GDM1 (cell line): ENCODE measurements around the gene ABLIM3.

Experiments
- DNase-seq: peaks from one replicate; lab custom pipeline; 2025; lab: John Stamatoyannopoulos, UW

Gene ABLIM3

DNA sequence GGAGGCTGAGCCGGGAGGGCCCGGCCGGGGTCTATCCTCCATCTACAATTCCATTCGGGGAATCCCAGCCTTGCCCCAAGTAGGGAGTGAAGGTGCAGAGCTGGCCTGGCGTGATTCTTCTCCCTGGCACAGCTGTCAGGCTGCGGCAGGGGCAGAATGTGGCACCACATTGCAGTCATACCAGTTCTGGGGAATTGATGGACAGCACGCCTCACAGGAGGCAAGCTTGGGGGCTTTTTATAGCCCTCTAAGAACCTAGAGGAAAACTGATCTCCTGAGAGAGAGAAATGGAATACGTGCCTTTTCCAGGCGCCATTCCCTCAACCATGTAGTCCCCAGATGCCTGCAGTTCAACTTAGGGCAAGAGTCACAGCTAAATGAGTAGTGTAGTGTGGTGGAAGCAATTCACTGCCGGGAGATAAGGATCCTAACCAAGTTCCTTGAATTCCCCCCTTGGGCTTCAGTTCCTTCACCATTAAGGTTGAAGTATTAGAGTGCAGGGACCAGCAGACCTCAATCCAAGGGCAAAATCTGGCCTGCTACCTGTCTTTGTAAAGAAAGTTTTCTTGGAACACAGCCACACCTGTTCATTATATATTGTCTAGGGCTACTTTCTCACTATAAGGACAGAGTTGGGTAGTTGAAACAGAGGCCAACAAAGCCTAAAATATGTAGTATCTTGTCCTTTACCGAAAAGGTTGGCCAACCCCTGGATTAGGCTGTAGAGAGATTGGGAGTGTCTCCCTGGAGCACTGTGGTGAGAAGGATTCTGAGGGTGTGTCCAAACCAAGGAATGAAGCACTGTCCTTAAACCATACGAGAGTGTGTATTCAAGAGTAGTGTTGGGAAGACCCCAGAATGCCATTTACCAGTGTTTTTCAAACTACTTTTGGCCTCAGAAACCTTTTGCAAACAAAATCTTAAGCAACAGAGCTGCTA, 141.0 kb downstream of the ABLIM3 start:
- no peak for DNase-seq

GRCh38 chr5:149282966-149283332, 141.7 kb downstream of the ABLIM3 start:
- DNase-seq, result no peak

- no peak for DNase-seq
Measured at GRCh38 chr5:149283626-149284480, 142.6 kb downstream of the ABLIM3 start.

DNA sequence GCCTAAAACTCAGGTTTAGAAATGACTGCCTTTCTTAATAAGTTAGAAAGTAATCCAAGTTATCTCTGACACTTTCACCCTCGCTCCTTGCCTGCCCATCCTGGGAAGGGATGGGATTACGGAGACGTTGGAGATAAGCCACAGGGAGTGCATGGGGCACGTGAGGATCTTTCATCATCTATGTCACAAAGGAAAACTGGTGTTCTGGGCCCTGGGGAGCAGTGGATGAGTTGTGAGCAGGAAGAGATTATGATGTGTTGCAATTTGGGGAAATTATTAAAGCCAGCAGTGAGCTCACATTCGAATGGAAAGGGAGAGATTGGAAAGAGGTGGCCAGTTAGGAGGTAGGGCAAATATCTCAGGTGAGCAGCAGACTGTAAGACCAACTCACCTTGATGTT, 143.2 kb downstream of the ABLIM3 start:
- DNase-seq, result no peak

- DNase-seq, result no peak
Measured at GRCh38 chr5:149285153-149285552, 143.9 kb downstream of the ABLIM3 start.

GRCh38 chr5:149288436-149288835, 147.1 kb downstream of the ABLIM3 start:
- peak; percentile 54 for DNase-seq

DNA sequence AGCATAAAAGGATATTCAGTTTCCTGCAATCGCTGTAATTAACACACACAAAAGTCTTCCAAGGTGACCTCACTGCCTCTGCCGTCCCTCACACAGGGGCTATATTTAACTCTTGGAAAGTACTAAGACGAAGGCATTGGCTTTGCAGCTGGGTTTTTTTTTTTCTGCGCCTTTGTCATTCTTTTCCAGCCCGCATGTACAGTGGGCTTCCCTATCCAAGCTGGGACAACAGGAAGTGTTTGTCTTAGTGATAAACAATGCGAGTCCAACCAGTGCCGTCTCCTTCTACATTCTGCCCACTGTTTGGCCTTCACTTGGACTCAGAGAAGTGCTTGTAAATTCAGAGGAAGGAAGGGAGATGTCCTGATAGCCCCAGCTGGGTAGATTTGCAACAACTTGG, 148.0 kb downstream of the ABLIM3 start:
- no peak for DNase-seq

DNA sequence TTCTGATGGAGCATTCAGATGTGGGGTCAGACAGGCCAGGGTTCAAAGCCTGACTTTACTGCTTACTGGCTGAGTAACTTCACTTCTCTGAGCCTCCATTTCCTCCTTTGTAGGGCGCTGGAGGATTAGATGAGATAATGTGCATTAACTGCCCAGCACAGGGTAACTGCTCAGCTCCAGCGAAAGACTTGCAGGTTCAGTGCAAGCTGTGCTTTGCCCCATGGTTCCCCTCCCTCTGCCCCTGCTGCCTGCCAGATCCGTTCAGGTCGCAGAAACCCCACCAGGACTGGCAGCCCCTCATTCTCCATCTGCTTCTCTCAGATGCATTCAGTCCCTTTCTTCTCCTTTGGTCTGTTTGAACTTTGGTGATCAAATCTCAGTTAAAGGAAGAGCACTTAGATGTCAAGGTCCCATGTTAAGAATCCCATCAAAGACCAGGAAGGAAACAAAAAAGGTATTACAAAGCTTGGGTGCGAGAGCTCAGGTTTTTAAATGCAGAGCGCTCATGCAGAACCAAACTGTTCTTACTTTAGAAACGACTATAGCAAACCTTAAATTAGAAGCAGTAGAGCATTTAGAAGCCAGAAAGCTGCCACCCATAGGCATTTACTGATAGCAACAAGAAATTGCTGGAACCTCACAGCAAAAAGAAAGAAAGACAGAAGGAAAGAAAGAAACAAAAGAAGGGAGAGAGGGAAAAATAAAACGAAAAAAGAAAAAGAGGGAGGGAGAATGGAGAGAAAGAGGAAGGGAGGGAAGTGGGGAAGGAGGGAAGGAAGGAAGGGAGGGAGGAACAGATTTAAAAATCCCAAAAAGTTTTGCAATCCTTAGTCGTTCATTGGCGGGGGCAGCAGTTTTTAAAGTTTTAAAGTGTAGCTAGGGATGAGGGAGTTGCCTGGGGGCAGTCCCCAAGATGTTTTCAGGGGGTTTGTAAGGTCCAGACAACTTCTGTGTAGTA, 153.9 kb downstream of the ABLIM3 start:
- DNase-seq, result no peak

- no peak for DNase-seq
Measured at GRCh38 chr5:149297340-149298025, 156.2 kb downstream of the ABLIM3 start.

- DNase-seq, result no peak
Measured at GRCh38 chr5:149298163-149298562, 156.9 kb downstream of the ABLIM3 start.

GRCh38 chr5:149298842-149299404, 157.6 kb downstream of the ABLIM3 start:
- DNase-seq, result peak; percentile 23

DNA sequence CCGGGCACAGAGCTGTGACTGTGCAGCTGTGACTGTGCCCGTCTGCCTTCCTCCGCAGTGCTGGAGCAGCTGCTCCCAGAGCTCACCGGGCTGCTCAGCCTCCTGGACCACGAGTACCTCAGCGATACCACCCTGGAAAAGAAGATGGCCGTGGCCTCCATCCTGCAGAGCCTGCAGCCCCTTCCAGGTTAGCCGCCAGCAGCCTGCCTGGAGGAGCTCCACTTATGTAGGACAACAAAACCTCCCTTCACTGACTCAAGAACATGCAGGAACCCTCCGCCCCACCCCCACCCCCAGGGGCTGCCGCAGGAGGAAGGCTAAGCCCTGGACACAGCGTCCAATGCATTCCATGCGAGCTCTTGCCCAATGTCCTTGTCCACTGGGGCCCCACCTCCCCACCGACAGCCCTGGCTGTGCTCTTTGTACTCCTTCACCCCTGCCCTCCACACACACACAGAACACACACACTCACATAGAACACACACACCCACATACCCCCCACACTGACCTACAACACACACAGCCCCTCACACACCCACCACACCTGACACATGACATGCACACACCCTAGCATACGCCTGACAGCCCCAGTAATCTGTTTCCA, 158.3 kb downstream of the ABLIM3 start:
- no peak for DNase-seq

- no peak for DNase-seq
Measured at GRCh38 chr5:149300441-149300840, 159.1 kb downstream of the ABLIM3 start.

GRCh38 chr5:149301049-149301743, 159.9 kb downstream of the ABLIM3 start:
- DNase-seq, result no peak

DNA sequence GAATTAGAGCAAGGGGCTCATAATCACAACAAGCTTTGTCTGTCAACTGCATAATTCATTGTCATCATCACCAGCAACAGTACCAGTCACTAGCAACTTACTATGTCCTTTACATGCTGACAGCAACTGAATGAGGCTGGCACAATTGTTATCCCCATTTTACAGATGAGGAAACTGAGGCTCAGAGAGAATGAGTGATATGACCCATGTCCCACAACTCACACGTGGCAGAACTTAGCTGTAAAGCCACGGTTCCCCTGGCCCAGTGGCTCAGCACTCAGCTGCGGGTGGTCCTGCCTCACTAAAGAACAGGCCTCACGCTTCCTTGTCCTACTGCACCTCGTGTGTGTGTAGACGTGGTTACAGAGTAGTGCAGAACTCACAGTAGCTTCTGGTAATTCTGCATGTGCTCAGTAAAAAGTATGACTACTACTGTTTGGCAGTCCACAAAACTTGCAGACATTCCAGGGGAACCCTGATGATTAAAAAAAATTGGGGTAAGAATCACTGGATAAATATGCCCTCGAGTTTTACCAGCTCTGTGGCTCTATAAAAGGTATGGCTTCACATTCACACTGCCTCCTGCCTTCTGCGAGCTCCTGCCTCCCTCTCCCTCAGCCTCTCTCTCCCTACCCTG, 160.6 kb downstream of the ABLIM3 start:
- DNase-seq, result no peak

DNA sequence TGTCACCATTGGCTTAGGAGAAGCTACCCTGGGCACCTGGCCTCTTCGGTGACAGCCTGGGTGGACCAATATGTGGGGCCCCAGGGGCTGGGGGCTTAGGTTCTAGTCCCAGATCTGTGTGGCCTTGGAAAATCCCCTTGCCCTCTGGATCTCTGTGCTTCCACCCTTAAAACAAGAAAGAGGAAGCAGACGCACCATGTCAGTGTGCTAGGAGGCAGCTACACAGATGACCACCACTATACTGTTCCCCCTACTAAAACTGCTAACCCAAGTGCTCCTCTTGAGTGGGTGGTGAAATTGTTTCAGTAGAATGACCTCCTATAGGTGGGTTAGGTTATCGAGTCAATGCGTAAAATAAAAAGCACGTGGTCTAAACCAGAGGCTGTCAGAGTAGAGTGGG, 161.3 kb downstream of the ABLIM3 start:
- DNase-seq, result no peak

DNA sequence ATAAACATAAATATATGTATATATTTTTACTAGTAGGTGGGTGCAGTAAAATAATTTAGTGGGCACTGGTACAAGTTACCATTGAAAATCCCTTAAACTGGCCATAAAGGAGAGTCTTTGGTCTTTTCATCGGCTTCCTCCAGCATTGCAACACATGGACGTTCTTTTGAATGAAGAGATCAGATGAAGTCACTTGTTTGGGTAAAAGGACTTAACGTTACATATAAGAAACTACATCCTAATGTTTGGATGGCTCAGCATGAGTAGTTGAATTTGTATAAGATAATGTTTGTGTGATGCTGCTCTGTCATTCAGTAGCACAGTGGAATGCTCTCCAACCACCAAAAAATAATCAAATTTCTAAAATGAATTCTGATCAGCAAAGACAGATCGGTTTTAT, 161.9 kb downstream of the ABLIM3 start:
- no peak for DNase-seq

GRCh38 chr5:149304195-149305078, 163.1 kb downstream of the ABLIM3 start:
- no peak for DNase-seq
